ENCODE measurements around the gene BBOX1. TPM values are rescaled to one million over a fixed set of nuclear protein-coding genes. Genes with fewer than 3 reads are reported as not detected.

BBOX1 gene
- total and polyA plus RNA-seq, 2 donors (not counting 3 experiments of a cell fraction or from before 2014, with no cell fraction given), result not detected

DNA sequence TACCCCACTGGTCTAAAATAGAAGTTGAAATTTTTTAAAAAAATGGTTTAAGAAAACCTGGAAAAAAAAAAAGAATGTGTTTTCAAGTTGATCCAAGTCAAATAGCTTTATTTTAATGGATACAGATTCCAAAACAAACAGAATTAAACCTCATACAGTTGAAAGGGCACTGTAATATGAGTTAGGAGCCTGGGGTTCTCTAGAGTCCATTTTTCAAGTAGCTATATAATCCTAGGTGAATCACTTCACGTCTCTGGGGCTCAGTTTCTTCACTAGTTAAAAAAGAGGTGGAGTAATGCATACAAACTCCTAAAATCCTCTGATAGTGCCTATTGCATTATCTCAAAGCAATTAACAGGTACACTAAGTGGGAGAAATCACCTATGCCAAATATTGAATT is 132.9 kb downstream of the BBOX1 start:
- intact Hi-C loops (cut with micrococcal nuclease) (no loop called here), dilution Hi-C loops (cut with MboI; ENCODE audit: extremely low pct_ligation_motif_present, low sequenced_read_pairs) (no loop called here)
- TF ChIP-seq POLR2AphosphoS5 (IDR thresholded peaks at IDR 0.05; ENCODE audit: insufficient read depth, low read depth, low read length), result no peak
- TF ChIP-seq, protein P1, sequence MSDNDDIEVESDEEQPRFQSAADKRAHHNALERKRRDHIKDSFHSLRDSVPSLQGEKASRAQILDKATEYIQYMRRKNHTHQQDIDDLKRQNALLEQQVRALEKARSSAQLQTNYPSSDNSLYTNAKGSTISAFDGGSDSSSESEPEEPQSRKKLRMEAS (IDR thresholded peaks at IDR 0.05; ENCODE audit: insufficient read depth, insufficient read length), result no peak
- no peak for TF ChIP-seq JUN (IDR thresholded peaks at IDR 0.05; ENCODE audit: borderline replicate concordance, insufficient read depth, insufficient read length, low read depth)
- no peak for TF ChIP-seq EZH2 (IDR thresholded peaks at IDR 0.05; ENCODE audit: borderline replicate concordance, low read depth, low read length, severe bottlenecking)
- no peak for TF ChIP-seq MYC (IDR thresholded peaks at IDR 0.05; ENCODE audit: low read depth, low read length)
- TF ChIP-seq GATA2 (IDR thresholded peaks at IDR 0.05; ENCODE audit: insufficient read depth, insufficient read length, low read depth, low read length), result no peak
- TF ChIP-seq CTCF (IDR thresholded peaks at IDR 0.05; ENCODE audit: extremely low read depth in 1 of 2, insufficient read depth in 1 of 2, low read depth in 1 of 2, low read length in 2 of 2), result no peak
- TF ChIP-seq FOS (IDR thresholded peaks at IDR 0.05; ENCODE audit: borderline replicate concordance, insufficient read depth, low read length), result no peak
- TF ChIP-seq POLR2A (IDR thresholded peaks at IDR 0.05; ENCODE audit: low read depth, low read length), result no peak
- no peaks in the 10 kb centered on the region for H3K79me2 ChIP-seq (ENCODE audit: control insufficient read depth, insufficient read depth, low read length)
- peaks cover 3 to 12% of the 10 kb centered on the region in 2 experiments for H3K27me3 ChIP-seq (ENCODE audit: control insufficient read depth in 2 of 2, insufficient read depth in 2 of 2, low read length in 2 of 2)
- no peaks in the 10 kb centered on the region for H3K9me3 ChIP-seq (replicated peaks; ENCODE audit: control insufficient read depth, insufficient read depth, low read length)
- no peak overlapping the region for H3K4me3 ChIP-seq (replicated peaks in 1 of 3; ENCODE audit: insufficient read depth in 1 of 3, low read depth in 1 of 3, low read length in 3 of 3)
- DNase-seq (ENCODE audit: low read depth, low spot score), result no peak
- CTCF ChIA-PET, result interaction anchor here (0.8 to 2.2 kb wide), 3 partner anchors 10 to 312 kb away, joined by 4 to 11 read pairs (median 4); no protein-coding TSS in a partner anchor
- no peak overlapping the region for H3K9ac ChIP-seq (replicated peaks; ENCODE audit: extremely low read depth, insufficient read depth, low read length)
- no peak for FAIRE-seq
- no peaks in the 10 kb centered on the region for H4K20me1 ChIP-seq (replicated peaks; ENCODE audit: control insufficient read depth, extremely low read depth, insufficient read depth, low read length)
- no peaks in the 10 kb centered on the region for H3K4me1 ChIP-seq (ENCODE audit: control insufficient read depth, extremely low read depth, insufficient read depth, low read length)
- POLR2A ChIA-PET, result no interaction called here
- BruUV-seq (replicated peaks), result no TSS peak
- H3K36me3 ChIP-seq (ENCODE audit: control insufficient read depth in 2 of 2, extremely low read depth in 1 of 2, insufficient read depth in 2 of 2, low read length in 2 of 2), result no peaks in the 10 kb centered on the region
- no peak overlapping the region for H3K4me2 ChIP-seq (ENCODE audit: insufficient read depth, low read length)
- no peak overlapping the region for H3K27ac ChIP-seq (ENCODE audit: insufficient read depth, low read depth, low read length)
- no peaks in the 10 kb centered on the region for H3K9me1 ChIP-seq (replicated peaks; ENCODE audit: control insufficient read depth, extremely low read depth, insufficient read depth, low read length)
- no peak overlapping the region for H2AFZ ChIP-seq (ENCODE audit: low read depth, low read length)
